Activated naive CD8-positive, alpha-beta T cell treated with anti-CD3 and anti-CD28 coated beads for 36 hours (primary cell): ENCODE data around the gene PNMA8A. TPM values are rescaled to one million over a fixed set of nuclear protein-coding genes. Genes with fewer than 3 reads are reported as not detected.
"Not testable (repeated sequence)": the region's sequence is repeated elsewhere in the genome, so short reads cannot be mapped to it uniquely, and the experiment has no call there.

Source experiments
- DNase-seq: peaks from one replicate; pipeline ENCODE4 v3.0.0; 2021
- H3K27ac Mint-ChIP-seq: one replicate; pipeline ENCODE4 v1.8.0; 2022; ENCODE audit warnings: mild to moderate bottlenecking, moderate library complexity, mixed read lengths
- H3K27me3 Mint-ChIP-seq: one replicate; pipeline ENCODE4 v1.8.0; 2022; ENCODE audit warnings: mild to moderate bottlenecking, mixed read lengths
- H3K36me3 Mint-ChIP-seq: one replicate; pipeline ENCODE4 v1.8.0; 2021; ENCODE audit warnings: mild to moderate bottlenecking, mixed read lengths
- H3K4me1 Mint-ChIP-seq: one replicate; pipeline ENCODE4 v1.8.0; 2021; ENCODE audit warnings: mixed read lengths
- H3K4me3 Mint-ChIP-seq: one replicate; pipeline ENCODE4 v1.8.0; 2022; ENCODE audit warnings: mild to moderate bottlenecking, moderate library complexity, mixed read lengths
- H3K9me3 Mint-ChIP-seq: one replicate; pipeline ENCODE4 v1.8.0; 2022; ENCODE audit warnings: mixed read lengths
- total RNA-seq, 2 experiments: library from RNA; stranded (reverse); gene quantifications; one replicate each; pipeline ENCODE4 v1.2.3, GENCODE V29; 2021

The PNMA8A gene
- total RNA-seq, 2 experiments from 2014 or later, result 6.0 to 6.3 TPM

GRCh38 chr19:46460981-46461380, 10.4 kb downstream of the PNMA8A start:
- Mint-ChIP-seq H3K27me3 (peaks cover 6% of the 10 kb centered on the region), H3K4me3 (no peak overlapping the region), H3K27ac (no peak overlapping the region), H3K36me3 (no peaks in the 10 kb centered on the region), H3K4me1 (no peaks in the 10 kb centered on the region), H3K9me3 (no peaks in the 10 kb centered on the region)
- DNase-seq, result no peak

DNA sequence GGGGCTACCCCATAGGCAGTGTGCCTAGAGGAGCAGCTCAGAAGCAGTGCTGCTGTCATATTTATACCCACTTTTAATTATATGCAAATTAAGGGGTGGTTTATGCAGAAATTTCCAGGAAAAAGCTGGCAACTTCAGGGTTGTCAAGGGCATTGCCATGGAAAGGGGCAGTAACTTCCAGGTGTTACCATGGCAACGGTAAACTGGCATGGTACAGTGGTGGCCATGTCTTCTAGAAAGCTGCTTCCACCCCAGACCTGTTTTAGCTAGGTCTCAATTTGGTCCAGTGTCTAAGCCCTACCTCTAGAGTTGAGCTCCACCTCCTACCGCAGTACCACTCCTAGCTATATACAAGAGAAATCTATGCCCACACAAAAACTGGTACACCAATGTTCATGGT, 11.3 kb downstream of the PNMA8A start:
- Mint-ChIP-seq H3K36me3 (no peaks in the 10 kb centered on the region), H3K4me1 (no peaks in the 10 kb centered on the region), H3K9me3 (no peaks in the 10 kb centered on the region), H3K27me3 (peaks cover 14% of the 10 kb centered on the region), H3K4me3 (no peak overlapping the region), H3K27ac (no peak overlapping the region)
- DNase-seq, result no peak

DNA sequence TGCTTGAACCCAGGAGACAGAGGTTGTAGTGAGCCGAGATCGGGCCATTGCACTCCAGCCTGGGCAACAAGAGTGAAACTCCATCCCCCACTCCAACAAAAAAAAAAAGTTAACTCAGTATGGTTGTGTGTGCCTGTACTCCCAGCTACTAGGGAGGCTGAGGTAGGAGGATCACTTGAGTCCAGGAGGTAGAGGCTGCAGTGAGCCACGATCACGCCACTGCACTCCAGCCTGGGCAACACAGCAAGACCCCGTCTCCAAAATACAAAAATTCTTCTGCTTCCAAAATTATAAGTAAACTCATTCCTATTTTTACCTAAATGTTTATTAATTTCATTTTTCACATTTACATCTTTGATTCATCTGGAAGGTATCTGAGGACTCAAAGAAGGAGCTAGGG, 14.4 kb downstream of the PNMA8A start:
- Mint-ChIP-seq H3K4me1 (no peaks in the 10 kb centered on the region), H3K27me3 (peaks cover 19% of the 10 kb centered on the region), H3K27ac (no peak overlapping the region), H3K4me3 (no peak overlapping the region), H3K36me3 (no peaks in the 10 kb centered on the region), H3K9me3 (no peaks in the 10 kb centered on the region)
- DNase-seq, result no peak

DNA sequence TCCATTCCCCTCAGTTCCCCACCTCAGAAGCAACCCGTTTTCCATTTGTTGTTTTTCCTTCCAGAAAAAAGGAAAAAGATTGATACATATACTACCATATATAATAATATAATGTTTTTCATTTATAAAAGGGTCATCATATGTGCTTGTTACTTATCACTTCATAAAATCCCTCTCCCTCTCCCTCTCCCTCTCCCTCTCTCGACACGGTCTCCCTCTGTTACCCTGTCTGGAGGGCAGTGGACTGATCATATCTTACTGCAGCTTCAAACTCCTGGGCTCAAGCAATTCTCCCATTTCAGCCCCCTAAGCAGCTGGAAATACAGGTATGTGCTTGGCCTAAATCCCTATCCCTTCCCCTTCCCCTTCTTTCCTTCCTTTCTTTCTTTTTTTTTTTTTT, 17.1 kb downstream of the PNMA8A start:
- H3K4me3 Mint-ChIP-seq, result no peak overlapping the region
- H3K27ac Mint-ChIP-seq, result no peak overlapping the region
- H3K36me3 Mint-ChIP-seq, result no peaks in the 10 kb centered on the region
- peaks cover 19% of the 10 kb centered on the region for H3K27me3 Mint-ChIP-seq
- DNase-seq, result no peak
- H3K9me3 Mint-ChIP-seq, result peaks cover 7% of the 10 kb centered on the region
- no peaks in the 10 kb centered on the region for H3K4me1 Mint-ChIP-seq

- peaks cover 9% of the 10 kb centered on the region for H3K9me3 Mint-ChIP-seq
- H3K27ac Mint-ChIP-seq, result no peak overlapping the region
- H3K36me3 Mint-ChIP-seq, result no peaks in the 10 kb centered on the region
- no peak for DNase-seq
- no peak overlapping the region for H3K4me3 Mint-ChIP-seq
- H3K4me1 Mint-ChIP-seq, result no peaks in the 10 kb centered on the region
- peaks cover 19% of the 10 kb centered on the region for H3K27me3 Mint-ChIP-seq
Measured at GRCh38 chr19:46453661-46454060, 17.7 kb downstream of the PNMA8A start.

GRCh38 chr19:46452186-46452585, 19.2 kb downstream of the PNMA8A start:
- peaks cover 9% of the 10 kb centered on the region for H3K9me3 Mint-ChIP-seq
- no peak overlapping the region for H3K4me3 Mint-ChIP-seq
- DNase-seq, result no peak
- H3K27ac Mint-ChIP-seq, result no peak overlapping the region
- H3K36me3 Mint-ChIP-seq, result no peaks in the 10 kb centered on the region
- H3K4me1 Mint-ChIP-seq, result no peaks in the 10 kb centered on the region
- H3K27me3 Mint-ChIP-seq, result peaks cover 19% of the 10 kb centered on the region

DNA sequence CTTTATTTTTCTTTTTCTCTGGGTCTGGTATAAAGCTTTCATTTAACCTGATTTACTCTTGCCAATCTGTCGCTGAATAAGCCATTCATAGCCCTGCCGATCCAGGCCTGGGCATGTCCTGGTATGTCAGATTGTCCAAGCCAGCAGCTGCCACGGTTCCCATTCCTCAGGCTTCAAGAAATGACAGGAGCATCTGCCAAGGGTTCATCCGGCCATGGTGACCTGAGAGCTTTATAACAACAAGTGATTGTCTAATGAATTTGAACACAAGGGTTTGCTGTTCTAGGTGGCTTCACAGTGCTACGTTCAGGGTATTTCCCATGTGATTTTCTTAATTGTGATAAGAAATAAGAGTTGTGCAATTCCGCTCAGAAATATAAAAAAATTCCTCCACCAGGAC, 20.0 kb downstream of the PNMA8A start:
- H3K4me1 Mint-ChIP-seq, result no peaks in the 10 kb centered on the region
- no peak overlapping the region for H3K4me3 Mint-ChIP-seq
- peaks cover 16% of the 10 kb centered on the region for H3K27me3 Mint-ChIP-seq
- H3K27ac Mint-ChIP-seq, result no peak overlapping the region
- no peaks in the 10 kb centered on the region for H3K36me3 Mint-ChIP-seq
- peaks cover 9% of the 10 kb centered on the region for H3K9me3 Mint-ChIP-seq
- no peak for DNase-seq

- Mint-ChIP-seq H3K27me3 (peaks cover 12% of the 10 kb centered on the region), H3K4me1 (no peaks in the 10 kb centered on the region), H3K9me3 (peaks cover 9% of the 10 kb centered on the region), H3K4me3 (no peak overlapping the region), H3K36me3 (no peaks in the 10 kb centered on the region), H3K27ac (no peak overlapping the region)
- DNase-seq, result no peak
Measured at GRCh38 chr19:46450737-46451136, 20.6 kb downstream of the PNMA8A start.

DNA sequence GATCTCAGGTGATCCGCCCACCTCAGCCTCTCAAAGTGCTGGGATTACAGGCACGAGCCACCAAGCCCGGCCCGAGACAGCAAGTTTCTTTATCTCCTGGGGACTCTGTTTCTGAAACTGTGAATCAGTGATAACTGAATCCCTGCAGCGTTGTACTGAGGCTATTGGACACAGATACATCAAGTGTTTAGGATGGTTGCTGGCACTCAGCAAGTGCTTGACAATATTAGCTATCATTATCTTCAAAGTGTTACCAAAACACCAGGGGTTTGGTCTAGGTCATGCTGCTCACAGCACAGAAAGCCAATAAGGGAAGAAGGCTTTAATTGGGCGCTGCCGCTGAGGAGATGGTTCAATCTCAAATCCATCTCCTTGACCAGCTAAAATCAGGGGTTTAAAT, 22.1 kb downstream of the PNMA8A start:
- no peaks in the 10 kb centered on the region for H3K4me1 Mint-ChIP-seq
- H3K4me3 Mint-ChIP-seq, result no peak overlapping the region
- DNase-seq, result no peak
- H3K27me3 Mint-ChIP-seq, result no peaks in the 10 kb centered on the region
- no peak overlapping the region for H3K27ac Mint-ChIP-seq
- no peaks in the 10 kb centered on the region for H3K36me3 Mint-ChIP-seq
- peaks cover 9% of the 10 kb centered on the region for H3K9me3 Mint-ChIP-seq

DNA sequence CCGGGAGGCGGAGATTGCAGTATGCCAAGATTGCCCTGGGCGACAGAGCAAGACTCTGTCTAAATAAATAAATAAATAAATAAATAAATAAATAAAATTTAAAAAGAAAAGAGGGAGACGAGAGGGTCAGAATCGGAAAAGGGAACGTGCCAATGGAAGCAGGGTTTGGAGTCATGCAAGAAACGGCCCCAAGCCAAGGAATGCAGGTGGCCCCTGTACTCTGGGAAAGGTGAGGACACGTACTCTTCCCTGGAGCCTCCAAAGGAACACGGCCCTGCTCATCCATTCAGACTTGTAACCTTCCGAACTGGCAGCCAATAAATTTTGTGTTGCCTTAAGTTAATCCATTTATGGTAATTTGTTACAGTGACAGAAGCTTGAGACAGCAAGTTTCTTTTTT, 22.8 kb downstream of the PNMA8A start:
- H3K36me3 Mint-ChIP-seq, result no peaks in the 10 kb centered on the region
- no peaks in the 10 kb centered on the region for H3K27me3 Mint-ChIP-seq
- H3K27ac Mint-ChIP-seq, result no peak overlapping the region
- H3K4me3 Mint-ChIP-seq, result no peak overlapping the region
- H3K9me3 Mint-ChIP-seq, result peaks cover 9% of the 10 kb centered on the region
- H3K4me1 Mint-ChIP-seq, result no peaks in the 10 kb centered on the region
- no peak for DNase-seq

DNA sequence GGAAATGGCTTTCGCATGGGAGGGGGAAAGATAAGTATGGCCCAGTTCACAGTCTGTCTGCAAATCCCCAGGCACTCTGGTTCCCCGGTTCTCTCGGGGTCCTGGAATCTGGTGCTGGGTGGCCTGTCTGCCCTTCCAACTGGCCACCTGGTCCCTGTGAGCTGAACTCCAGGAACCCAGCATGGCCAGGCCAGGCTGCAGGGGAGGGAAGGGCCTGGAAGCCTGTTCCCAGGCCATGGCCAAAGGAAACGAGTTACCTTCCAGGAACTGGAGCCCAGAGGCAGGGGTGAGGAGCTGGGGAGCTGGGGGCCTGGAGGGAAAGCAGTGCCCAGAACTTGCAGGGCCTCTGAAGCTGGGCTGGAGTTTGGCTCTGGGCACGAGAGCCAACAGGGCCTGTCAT, 23.5 kb downstream of the PNMA8A start:
- Mint-ChIP-seq H3K36me3 (no peaks in the 10 kb centered on the region), H3K4me3 (no peak overlapping the region), H3K27ac (no peak overlapping the region), H3K9me3 (peaks cover 9% of the 10 kb centered on the region), H3K27me3 (no peaks in the 10 kb centered on the region), H3K4me1 (no peaks in the 10 kb centered on the region)
- no peak for DNase-seq

DNA sequence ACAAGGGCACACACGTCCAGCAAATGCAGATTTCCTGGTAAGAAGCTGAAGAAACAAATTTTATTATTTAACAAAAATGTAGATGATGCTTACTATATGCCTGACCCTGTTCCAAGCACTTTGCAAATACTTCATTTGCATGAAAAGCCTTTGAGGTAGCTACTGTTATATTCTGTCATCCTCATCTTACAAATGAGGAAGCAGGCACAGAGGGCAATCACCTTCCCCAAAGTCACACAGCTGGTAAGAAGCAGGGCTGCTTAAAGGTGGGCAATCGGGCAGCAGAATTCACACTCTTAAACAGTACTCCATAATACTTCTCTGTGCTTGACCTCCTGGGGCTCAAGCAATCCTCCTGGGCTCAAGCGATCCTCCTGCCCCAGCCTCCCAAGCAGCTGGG, 24.4 kb downstream of the PNMA8A start:
- no peak for DNase-seq
- H3K4me1 Mint-ChIP-seq, result no peaks in the 10 kb centered on the region
- H3K4me3 Mint-ChIP-seq, result no peak overlapping the region
- H3K9me3 Mint-ChIP-seq, result peaks cover 9% of the 10 kb centered on the region
- H3K36me3 Mint-ChIP-seq, result no peaks in the 10 kb centered on the region
- H3K27me3 Mint-ChIP-seq, result no peaks in the 10 kb centered on the region
- H3K27ac Mint-ChIP-seq, result no peak overlapping the region

DNA sequence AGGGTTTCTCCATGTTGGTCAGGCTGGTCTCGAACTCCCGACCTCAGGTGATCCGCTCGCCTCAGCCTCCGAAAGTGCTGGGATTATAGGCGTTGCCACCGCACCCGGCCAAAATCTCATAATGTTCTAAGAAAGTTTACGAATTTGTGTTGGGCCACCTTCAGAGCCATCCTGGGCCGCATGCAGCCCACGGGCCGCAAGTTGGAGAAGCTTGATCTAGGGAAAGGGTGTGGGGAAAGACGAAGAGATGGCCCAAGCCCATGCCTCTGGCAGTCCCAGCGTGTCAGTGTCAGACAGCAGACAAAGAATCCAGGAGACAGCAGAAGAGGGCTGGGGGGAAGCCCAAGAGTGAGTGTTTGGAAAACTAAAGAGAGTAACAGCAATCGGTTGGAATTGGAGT, 25.3 kb downstream of the PNMA8A start:
- Mint-ChIP-seq H3K36me3 (no peaks in the 10 kb centered on the region), H3K4me3 (no peak overlapping the region), H3K9me3 (peaks cover 9% of the 10 kb centered on the region), H3K27ac (no peak overlapping the region), H3K4me1 (no peaks in the 10 kb centered on the region), H3K27me3 (no peaks in the 10 kb centered on the region)
- no peak for DNase-seq

DNA sequence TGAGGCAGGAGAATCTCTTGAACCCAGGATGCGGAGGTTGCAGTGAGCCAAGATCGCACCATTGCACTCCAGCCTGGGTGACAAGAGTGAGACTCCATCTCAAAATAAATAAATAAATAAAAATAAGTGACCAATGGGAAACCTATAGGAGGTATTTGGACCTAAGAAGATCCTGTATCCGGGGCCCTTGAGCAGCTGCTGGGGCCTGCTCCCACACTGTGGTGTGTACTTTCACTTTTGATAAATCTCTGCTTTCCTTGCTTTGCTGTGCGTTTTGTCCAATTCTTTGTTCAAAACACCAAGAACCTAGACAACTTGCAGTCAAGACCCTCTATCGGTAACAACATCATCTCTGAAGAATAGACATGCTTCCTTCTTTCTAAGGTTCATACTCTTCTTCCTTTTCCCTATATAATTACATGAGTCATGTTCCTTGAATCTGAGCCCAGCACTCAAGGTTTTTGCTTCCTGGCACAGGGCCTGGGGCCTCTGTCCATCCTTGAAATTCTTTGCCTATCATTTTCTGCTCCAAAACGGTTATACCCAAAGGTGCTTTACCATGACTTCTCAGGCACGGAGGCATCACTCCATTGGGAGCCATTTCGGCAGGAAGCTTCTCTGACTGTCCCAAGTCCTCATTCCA, 28.4 kb downstream of the PNMA8A start:
- H3K27ac Mint-ChIP-seq, result no peak overlapping the region
- no peaks in the 10 kb centered on the region for H3K9me3 Mint-ChIP-seq
- no peaks in the 10 kb centered on the region for H3K27me3 Mint-ChIP-seq
- no peak overlapping the region for H3K4me3 Mint-ChIP-seq
- no peak for DNase-seq
- no peaks in the 10 kb centered on the region for H3K4me1 Mint-ChIP-seq
- no peaks in the 10 kb centered on the region for H3K36me3 Mint-ChIP-seq

DNA sequence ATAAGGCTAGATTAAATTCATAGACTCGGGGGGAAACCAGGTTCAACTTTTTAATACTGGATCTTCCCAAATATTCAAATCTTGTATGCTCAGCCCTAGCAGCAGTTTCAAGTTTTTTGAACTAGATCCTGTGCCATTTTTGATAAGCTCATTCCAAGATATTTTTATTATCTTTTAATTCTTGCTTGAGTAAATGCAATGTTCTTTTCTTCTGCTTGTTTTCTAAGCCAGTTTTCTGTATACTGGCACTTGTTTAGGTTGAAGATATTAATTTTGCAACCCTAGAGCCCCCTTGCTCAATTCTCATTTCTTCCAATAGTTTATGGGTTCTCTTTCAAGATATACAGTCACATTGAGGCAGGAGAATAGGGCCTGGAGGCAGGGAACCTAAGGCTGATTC, 29.5 kb downstream of the PNMA8A start:
- Mint-ChIP-seq H3K9me3 (no peaks in the 10 kb centered on the region), H3K36me3 (no peaks in the 10 kb centered on the region), H3K4me3 (no peak overlapping the region), H3K4me1 (no peaks in the 10 kb centered on the region), H3K27me3 (no peaks in the 10 kb centered on the region), H3K27ac (no peak overlapping the region)
- DNase-seq, result no peak

DNA sequence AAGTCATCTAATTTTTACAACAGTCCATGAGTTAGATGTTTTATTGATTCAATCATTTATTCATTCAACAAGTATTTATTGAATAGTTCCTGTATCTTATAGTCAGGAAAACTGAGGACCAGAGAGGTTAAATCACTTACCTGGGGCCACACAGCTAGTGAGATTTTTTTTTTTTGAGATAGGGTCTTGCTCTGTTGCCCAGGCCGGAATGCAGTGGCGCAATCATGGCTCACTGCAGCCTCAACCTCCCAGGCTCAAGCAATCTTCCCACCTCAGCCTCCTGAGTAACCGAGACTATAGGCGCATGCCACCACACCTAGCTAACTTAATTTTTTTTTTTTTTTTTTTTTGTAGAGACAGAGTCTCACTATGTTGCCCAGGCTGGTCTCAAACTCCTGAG, 35.7 kb downstream of the PNMA8A start:
- H3K27ac Mint-ChIP-seq, H3K36me3 Mint-ChIP-seq, DNase-seq, H3K9me3 Mint-ChIP-seq, H3K4me1 Mint-ChIP-seq, H3K4me3 Mint-ChIP-seq: not testable (repeated sequence)
- peaks cover 41% of the 10 kb centered on the region for H3K27me3 Mint-ChIP-seq

DNA sequence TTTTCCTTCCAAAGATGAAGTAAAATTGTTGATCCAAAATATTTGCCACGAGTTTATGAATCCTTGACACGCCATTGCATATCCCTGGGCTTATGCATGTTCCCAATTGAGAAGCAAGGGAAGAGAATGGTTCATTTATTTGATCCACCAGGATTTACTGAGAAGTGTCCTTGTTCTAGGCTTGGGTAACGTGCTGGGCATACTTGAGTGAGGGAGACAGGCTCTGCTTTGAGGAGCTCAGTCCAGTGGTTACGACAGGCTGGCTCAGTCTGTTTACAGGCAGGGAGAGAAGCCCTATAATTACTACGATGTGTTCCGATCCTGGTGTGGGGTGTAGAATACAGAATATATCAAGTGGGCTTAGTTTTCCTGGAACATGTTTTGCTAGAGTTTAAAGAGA, 36.4 kb downstream of the PNMA8A start:
- Mint-ChIP-seq H3K9me3 (no peaks in the 10 kb centered on the region), H3K27me3 (peaks cover 48% of the 10 kb centered on the region), H3K36me3 (no peaks in the 10 kb centered on the region), H3K4me3 (no peak overlapping the region), H3K4me1 (no peaks in the 10 kb centered on the region), H3K27ac (no peak overlapping the region)
- no peak for DNase-seq
